D721Med (cell line): ENCODE data around the gene RTN4RL1.

Source experiments
- DNase-seq: peaks from one replicate; pipeline ENCODE4 v3.0.0; 2011; ENCODE audit warnings: low spot score; ENCODE audit not compliant: insufficient read length
- FAIRE-seq: peaks from 2 replicates; lab custom pipeline; 2011; peaks lifted over from hg19 to GRCh38; lab: Jason Lieb, UNC
- CTCF ChIP-seq: IDR thresholded peaks from 2 replicates; pipeline ENCODE4 v1.5.1; 2012; ENCODE audit warnings: mild to moderate bottlenecking, control low read depth; ENCODE audit not compliant: insufficient read depth; ENCODE audit errors: missing control alignments

Gene RTN4RL1

GRCh38 chr17:2055292-2056205 lies 30.4 kb upstream of the RTN4RL1 start:
- no peak for FAIRE-seq
- no peak for DNase-seq
- TF ChIP-seq CTCF, result no peak

DNA sequence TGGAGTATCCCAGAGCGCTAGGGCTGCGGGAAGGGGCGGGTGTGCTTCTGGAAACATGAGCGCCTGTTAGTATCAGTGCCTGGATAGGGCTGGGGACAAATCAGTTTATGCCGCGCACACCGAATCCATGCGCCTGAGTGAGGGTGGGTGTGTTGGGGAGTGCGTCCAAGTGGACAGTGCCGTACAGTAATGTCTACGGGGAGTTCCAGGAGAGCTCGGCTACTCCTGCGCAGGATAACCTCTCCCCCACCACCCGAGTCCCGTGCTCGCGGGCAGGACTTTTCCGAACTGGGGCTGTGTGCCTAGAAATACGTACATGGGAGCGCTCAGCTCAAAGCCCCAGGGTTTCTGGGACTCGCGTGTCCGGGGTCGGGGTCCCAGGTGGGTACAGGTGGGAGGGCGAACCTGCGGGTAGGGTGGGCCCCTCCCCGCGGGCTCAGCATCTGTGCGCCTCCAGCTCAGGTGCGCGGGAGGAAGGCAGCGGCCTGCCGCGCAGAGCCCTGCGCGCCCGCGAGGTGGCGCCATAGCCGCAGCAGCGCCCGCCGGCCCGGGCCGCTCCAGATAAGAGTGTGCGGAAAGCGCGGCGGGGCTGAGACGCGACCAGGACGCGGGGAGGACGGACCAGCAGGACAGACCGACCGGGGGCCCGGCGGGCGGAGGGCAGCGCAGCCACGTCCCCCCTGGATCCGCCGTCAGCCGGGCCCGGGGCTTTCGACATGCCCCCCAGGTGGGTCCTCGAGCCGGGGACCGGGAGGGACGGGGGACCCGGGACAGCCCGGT lies 29.6 kb upstream of the RTN4RL1 start, which contains the start of gene HIC1:
Gene HIC1, plus strand, starts transcription at position 592 of the 780 bp plus-strand sequence. CDS start 1,588 bp downstream, outside the sequence.
- FAIRE-seq, result no peak
- TF ChIP-seq CTCF, result peak; percentile 42
- DNase-seq, result peak; percentile 90

- TF ChIP-seq CTCF, result no peak
- DNase-seq (no peak), FAIRE-seq (no peak)
These were observed 29.1 kb upstream of the RTN4RL1 start for GRCh38 chr17:2054262-2054511.

GRCh38 chr17:2053380-2054261 lies 28.5 kb upstream of the RTN4RL1 start:
- no peak for DNase-seq

DNA sequence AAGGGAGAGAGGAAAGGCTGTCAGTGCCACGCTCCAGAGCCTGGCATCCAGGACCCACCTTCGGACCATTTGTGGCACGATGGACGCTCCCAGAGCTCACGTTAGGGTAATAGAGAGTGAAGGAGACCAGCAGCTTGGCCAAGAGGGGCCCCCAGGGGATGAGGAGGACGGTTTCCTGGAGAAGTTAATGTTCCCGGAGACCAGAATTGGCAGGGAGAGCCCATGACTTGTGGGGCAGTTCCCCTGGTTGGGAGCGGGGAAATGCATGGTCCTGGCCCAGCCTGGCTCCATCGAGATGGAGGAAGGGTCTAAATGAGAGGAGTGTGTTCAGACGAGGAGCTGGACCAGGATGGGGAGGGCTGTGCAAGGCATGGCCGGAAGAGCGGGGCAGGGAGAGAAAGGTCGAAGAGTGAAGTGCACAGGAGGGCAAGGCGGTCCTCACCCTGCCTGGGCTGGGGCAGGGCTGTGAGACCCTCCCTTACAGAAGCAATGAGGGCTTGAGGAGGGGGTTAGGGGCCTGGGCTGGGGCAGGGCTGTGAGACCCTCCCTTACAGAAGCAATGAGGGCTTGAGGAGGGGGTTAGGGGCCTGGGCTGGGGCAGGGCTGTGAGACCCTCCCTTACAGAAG lies 26.9 kb upstream of the RTN4RL1 start:
- no peak for TF ChIP-seq CTCF
- DNase-seq, result no peak
- FAIRE-seq, result no peak

More at GRCh38 chr17:2053380-2054261, 28.5 kb upstream of the RTN4RL1 start:
- no peak for FAIRE-seq
- peak; percentile 40 for TF ChIP-seq CTCF
